ENCODE data around the gene EFCAB6.

DNA sequence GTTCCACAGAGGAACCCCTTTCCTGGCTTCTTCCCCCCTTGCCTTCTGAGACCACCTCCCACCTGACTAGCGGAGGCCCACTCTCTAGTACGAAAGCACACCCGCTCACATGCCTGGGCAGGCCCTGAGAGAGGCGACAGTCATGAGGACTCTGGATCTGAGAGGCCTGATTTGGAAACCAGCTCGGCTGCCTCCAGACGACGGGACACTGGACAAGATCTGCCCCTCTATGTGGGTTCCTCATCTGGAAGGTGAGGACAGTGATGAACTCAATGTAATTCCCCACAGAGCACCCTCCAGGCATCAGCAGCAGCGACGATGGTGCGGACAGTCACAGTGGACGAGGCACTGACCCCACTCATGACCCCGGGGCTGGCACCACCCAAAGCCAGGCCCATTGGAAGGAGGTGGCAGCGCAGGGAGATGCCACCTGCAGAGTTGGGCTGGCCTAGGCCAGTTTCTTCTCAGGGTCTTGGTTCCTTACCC is 42.7 kb upstream of the EFCAB6 start:
- TF ChIP-seq POLR2A (IDR thresholded peaks at IDR 0.05; ENCODE audit: low read depth, low read length): no peak
- TF ChIP-seq POLR2AphosphoS5 (IDR thresholded peaks at IDR 0.05; ENCODE audit: low read depth, low read length): no peak
- TF ChIP-seq PAX5 (IDR thresholded peaks at IDR 0.05; ENCODE audit: insufficient read depth, low read length, severe bottlenecking): no peak
- no peak for TF ChIP-seq SPI1 (IDR thresholded peaks at IDR 0.05; ENCODE audit: low read depth, low read length)

All from GM12891 (cell line).